ENCODE results near the gene PAPPA.

The PAPPA gene

DNA sequence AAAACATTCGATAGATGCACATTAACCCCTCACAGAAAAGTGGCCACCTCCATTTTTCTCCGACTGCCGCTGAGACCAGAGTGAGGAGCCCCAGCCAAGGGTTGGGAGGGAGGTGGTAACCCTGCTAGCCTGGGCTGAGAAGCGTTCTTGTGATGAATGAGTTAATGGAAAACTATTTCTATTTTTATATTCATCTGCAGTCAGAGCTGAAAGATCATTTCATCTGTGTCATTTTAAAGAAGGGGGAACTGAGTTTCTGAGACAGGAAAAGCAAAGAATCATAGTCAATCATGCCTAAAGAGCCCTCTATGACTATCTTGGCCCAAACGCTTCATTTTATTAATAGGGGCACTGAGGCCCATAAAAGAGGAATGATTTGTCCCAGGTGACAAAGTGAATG, 229.5 kb downstream of the PAPPA start:
- no peak for DNase-seq (ENCODE audit: low read depth)

DNA sequence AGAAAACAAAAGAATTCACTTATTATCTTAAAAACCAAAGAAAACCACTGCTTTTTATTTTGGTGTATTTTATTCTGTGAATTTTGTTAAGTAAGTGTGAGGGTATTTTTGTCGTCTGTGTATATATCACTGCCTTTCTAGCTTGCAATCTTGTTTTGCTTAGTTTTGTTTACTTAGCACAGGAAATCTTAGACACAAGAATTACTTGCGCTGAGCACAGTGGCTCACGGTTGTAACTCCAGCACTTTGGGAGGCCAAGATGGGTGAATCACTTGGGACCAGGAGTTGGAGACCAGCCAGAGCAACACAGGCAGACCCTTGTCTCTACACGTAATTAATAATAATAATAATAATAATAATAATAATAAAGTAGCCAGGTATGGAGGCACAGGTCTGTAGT, 230.3 kb downstream of the PAPPA start:
- DNase-seq (ENCODE audit: low read depth) = no peak

DNA sequence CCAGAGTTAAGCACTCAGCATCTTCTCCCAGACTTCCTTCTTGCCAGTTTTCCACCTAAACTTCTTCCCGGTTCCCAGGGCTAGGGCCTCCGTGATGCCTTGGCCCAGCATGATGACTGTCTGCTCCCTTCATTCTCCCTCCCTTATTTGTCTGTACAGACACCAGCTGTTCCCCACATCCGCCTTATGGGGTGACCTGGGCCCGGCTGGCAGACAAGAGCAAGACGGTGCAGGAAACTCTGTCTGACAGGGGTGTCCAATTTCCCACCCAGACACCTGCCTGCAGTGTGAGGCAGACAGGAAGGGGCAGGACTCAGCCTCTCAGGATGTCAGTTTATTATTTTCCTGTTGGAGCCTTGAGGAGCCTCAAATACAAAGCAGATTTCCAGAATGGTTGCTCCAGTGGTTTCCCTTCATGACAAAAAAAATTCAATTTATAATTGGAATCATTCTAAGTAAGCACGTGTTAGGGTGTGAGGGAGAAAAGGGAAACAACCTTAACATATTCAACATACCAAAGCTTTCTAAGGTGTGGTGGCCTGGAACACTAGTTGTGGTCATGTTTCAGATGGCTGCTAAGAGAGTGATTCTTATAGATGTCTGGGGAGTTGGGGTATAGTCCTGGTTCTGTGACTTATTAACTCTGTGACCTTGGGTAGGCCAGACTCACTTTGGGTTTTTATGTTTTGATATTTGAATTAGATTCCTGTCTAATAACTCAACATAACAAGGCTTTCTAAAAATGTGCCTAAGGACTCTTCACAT, 234.5 kb downstream of the PAPPA start:
- no peak for DNase-seq (ENCODE audit: low read depth)

DNA sequence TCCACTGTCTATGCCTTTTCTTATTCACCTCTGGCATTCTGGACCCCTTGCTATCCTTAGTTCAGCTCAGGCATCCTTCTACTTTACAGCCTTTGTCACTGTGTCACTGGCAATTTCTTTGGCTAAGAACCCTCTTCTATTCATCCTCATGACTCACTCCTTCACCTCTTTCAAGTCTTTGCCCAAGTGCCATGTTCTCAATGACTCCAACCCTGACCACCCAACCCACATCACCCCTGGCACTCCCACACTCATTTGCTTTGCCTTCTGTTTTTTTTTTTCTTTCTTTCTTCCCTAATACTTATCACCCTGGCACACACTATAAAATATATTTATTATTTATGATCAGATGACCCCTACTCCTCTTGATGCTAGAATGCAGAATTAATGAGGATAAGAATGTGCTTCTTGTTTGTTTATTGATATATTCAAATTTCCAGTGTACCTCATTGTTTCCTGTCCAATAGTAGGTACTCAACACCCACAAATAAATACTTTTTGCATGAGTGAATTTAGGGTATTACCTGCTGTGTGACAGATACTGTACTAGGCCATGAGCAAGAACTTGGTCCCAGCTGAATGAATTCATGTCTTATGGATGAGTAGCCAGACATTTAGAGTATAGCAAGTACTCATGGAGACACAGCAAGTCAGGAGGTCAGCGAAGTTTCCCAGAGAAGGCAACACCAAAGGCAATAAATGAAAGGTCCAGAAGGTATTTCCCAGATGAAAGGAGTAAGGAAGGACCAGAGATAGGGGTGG, 236.1 kb downstream of the PAPPA start:
- DNase-seq (ENCODE audit: low read depth) = no peak

DNA sequence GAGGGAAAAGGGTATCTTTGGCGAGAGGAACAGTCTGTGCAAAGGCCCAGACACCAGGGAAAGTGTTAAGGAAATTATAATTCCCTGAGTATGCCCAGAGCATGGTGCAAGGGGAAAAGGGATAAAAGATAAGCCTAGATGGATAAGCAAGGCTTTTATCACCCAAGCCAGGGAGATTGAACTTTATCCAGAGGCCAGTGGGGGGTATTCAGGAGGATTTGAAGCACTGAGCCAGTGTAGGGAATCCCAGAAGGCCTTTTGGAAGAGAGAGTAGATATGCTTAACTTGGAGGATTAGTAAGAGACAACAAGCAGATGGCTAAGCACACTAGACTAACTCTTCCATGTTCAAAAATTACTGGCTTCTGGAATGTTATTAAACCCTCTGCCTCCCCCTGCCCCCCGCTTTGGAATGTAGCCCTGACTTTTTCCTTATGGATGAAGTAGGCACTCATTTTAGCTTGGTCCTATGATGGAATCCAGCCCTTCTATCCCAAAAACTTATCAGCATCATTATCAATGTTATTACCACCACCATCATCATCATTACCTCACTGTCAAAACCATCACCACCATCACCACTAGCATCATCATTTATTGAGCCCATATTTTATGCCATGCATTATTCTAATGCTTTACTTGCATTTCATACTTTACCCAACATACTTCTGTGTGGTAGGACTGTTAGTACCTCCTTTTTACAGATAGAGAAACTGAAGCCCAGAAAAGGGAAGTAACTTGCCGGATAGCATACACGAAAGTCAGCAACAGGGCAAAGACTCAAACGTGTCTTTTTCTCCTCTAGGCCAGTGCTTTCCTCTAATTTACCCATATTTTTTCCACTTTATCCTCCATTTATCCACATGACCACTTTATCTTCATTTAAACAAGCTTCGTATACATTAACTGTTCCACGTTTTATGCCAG, 237.0 kb downstream of the PAPPA start:
- DNase-seq (ENCODE audit: low read depth) = no peak

DNA sequence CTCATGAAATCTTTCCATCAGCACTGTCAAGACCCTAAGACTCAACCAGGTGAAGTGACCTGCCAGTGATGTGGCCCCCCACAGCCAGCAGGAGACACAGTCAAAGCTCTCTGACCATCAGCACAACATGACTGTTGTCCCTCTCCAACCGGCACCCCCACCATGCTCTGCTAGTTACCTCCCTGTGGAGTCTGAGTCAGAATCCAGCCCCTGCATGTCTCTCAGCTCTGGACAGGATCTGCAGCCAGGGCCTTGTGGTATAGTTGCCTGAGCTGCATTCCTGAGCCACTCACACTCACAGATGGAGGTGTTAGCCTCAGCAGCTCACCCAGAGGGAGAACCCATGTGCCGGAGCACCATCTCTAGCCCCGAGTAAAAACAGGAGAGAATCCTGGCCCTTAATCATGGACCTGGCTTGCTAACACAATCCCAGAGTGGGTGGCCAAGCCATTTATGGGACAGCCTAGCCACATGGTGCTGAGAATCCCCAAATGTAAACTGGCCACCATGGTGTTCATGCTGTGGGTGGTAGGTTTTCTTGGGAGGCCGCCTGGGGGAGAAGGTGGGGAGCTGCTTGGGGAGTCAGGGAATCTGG, 237.8 kb downstream of the PAPPA start:
- DNase-seq (ENCODE audit: low read depth) = no peak

DNA sequence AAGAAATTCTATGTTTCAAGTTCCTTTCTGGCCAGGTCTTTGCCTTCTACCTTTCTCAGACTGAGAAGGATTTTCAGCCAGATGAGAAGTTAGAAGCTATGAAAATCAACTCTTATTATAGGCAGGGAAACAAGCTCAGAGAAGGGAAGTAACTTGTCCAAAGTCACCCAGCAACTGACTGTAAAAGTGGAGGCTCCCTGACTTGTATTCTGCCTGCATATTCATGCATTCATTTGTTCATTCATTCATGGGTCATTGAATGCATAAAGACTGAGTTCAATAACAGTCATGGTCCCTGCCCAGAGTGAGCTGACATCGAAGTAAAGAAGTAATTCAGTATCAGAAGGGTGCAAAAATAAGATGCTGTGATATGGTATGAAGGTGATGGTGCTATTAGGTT, 239.6 kb downstream of the PAPPA start:
- DNase-seq (ENCODE audit: low read depth) = no peak

DNA sequence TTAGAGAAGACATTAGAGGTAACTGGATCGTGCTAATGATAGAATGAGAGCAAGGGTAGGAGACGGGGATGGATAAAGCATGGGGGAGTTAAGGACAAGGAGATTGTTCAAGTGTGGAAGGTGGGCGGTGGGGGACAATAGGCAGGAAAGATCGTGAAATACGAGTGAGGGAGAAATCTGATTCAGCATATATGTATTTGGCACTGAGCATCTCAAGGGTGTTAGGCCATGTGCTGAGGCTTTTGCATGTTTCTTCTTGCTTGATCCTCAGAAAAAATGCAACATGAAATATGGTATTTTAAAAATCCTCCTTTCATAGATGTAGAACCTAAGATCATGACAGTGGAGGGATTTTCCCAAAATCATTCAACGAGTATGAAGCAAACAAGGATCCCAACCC, 240.5 kb downstream of the PAPPA start:
- no peak for DNase-seq (ENCODE audit: low read depth)

DNA sequence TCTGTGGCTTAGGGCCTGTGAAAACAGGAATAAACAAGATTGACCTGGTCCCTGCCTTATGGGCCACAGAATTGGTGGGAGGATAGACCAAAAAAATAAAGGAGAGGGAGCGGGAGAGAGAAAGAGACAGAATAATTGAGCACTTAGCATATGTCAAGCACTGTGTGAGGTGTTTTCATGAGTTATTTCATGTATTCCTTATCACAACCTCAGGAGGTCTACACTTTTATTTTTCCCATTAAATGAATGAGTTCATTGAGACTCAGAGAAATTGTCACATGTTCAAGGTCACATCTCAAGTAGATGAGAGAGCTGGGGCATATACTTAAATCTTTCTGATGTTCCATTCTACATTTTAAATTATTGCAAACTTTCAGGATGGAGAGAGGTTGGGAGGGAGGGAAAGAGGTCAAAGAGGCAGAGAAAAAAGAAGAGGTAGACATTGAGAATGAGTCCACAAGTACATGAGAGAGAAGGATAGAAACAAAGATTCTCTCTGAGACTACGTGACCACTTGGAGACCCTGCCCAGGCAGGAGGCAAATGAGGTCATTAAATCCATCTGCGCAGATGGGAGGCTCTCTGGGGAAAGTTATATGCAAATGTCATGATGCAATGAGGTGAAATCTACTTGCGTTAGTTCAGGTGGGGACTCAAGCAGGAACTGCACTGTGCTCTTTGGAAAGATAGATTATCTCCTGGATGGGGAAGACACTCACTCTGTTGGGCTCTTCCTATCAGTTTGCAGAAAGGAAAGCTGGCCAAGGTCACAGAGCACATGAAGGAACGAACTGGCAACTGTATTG, 241.5 kb downstream of the PAPPA start:
- DNase-seq (ENCODE audit: low read depth) = no peak

DNA sequence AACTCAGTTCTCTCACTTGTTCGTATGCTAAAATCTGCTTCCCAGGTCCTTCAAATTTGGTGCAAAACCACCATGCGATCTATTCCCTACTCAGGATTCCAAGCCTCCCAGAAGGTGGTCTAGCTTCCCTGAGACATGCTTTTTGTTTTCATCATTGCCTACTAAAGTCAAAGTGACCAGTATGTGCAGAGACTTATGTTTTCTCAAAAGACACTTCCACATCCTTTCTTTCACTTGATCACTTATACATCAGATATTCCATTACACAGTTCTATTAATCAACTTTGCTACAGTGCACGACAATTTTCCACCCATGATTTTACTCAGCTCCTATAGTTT, 242.1 kb downstream of the PAPPA start:
- no peak for DNase-seq (ENCODE audit: low read depth)

DNA sequence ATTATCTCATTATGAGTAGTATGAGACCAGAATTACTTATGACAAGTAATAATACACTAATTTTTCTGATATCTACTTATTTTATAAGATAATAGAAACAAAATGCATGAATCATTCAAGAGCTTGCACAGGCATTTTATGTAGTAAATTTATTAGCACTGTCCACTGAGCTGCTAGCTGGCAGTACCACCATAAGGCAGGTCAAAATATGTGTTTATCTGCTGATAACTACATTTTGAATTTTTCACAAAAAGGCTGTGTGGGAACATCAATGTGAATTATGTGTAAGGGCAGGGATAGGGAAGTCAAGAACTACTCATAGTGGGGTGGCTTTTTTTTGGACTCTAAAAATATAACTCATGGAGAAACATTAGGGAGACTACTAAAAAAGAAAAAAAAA, 249.6 kb downstream of the PAPPA start:
- no peak for DNase-seq (ENCODE audit: low read depth)

DNA sequence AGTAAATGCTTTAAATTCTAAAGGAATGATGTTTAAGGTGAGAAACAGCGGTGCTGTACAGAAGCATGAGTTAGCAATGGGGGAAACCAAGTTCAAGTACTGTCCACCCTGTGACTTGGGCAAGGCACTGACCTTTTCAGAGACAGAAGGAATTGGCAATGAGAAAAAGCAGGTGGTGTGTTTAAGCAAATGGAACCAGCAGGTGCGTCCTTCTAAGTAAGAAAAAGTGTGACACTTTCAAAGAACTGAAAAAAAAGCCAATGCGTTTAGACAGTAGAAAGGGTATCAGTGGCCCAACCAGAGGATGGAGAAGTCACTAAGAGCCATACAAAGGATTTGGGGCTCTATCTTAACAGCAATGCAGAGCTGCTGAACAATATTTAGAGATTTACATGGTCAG, 250.6 kb downstream of the PAPPA start:
- DNase-seq (ENCODE audit: low read depth) = no peak

DNA sequence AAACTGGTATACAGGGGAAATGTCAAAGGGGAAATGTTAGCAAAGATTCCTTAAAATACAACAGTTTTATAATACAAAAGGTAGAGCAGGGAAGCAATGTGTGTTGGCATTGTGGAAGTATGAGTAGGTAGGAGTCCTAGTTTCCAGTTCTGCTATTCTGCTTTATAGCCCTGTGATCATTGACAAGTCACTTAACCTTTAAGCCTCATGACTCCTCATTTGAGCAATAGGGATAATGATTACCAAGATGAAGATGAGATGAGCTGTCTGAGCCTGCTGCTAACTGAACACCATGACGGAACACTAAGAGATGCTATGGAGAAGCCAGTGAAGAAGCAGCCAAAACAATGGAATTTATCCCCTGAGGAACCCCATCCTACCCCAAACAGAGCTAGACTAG, 251.7 kb downstream of the PAPPA start:
- no peak for DNase-seq (ENCODE audit: low read depth)

DNA sequence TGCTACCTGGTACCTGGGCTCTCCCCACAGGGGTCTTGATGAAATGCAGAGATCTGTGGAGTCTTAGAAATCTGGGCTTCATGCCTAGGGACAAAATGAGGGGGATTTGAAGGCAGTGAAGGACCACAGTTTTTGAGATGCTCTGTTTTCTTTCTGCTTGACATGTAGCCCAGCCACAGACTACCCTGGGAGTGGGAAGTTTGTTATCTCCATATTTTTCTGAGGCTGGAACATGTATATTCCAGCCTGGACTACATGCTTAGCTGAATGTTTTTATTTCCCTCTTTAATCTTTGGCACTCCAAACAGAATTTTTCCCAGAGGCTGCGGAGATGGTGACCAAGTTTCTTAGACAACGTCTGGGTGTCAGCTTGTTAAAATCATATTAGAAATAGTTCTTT, 252.9 kb downstream of the PAPPA start:
- no peak for DNase-seq (ENCODE audit: low read depth)

DNA sequence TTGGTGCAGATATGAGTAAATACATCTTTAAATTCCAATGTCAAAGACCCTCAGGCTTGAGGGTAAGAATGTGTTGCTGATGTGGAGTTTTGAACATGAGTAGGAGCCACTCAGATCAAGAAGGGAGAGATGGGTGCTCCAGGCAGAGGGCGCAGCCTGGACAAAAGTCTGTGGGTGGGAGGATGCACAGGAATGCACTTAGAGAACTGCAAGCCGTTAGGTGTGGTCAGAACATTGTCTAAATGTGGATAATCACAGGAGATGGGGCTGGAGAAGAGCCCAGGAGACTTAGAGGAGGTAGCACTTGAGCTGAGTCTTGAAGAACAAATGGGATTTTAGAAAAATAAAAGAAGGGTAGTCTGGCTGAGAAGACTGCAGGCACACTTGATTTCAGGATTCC, 255.5 kb downstream of the PAPPA start:
- no peak for DNase-seq (ENCODE audit: low read depth)

DNA sequence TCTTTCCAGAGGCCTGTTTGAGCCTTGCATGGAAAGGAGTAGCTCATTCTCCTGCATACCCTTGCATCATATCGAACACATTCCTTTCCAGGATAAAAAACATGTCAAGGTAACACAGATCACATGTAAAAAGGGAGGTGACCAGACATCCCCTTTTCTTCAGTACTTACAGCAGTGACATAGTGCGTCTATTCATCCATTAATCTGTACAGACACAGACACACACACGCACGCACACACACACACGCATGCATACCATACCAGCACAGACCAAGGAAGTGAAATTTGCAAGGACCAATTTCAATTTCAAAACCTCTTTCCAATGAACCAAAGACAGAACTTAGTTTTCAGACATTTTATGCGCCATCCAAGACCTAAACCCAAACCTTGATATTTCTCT, 256.0 kb downstream of the PAPPA start:
- no peak for DNase-seq (ENCODE audit: low read depth)

DNA sequence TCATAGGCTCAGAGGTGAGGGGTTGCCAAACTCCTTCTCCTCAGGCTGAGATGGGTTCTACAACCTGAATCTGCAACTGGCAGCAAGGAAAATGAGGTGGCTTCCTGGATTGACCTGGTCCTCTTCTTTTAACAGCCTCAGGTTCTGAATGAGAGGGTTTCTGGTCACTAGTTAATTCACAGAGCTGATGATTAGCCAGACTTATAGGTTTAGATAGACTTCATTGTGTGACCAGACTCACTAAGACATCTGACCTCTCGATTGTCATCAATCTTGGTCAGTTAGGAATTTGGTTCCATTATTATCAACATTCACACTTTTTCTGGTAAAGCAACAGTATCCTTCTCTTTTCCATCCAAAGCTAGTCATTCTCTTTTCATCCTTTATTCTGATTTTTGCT, 257.9 kb downstream of the PAPPA start:
- no peak for DNase-seq (ENCODE audit: low read depth)

DNA sequence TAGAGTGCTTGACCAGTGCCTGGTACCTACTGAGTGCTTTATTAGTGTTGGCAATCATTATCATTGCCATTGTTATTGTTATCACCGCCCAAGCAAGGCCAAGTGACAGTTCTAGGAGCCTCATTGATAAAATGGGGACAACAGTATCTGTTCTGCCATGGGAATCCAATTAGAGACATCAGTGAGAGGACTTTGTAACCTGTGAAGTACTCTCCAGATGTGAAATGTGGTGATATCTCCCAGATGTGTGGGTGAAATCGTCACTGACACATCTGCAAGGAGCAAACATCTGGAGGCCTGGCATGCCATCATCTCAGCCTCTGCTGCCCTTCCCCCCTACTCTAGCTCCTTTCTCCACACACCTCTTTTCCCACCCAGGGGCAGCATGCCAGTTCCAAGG, 260.8 kb downstream of the PAPPA start:
- DNase-seq (ENCODE audit: low read depth) = no peak

DNA sequence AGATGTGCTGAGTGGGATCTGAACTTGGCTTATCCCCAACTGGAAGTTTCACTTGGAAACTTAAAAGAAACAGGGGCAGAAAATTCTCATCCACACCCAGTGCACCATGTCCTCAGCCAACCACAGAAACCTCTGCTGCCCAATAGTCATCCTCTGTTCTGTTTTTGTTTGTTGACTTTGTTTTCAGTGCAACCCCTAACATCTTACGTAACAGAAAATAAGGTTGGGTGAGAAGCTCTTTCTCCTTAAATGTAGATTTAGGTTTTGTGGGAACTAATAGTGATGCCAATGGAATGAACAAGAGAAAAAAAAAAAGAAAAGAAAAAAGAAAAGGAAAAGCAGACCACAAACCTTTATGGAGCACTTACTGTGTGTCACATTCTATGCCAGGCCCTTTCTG, 262.8 kb downstream of the PAPPA start:
- no peak for DNase-seq (ENCODE audit: low read depth)

DNA sequence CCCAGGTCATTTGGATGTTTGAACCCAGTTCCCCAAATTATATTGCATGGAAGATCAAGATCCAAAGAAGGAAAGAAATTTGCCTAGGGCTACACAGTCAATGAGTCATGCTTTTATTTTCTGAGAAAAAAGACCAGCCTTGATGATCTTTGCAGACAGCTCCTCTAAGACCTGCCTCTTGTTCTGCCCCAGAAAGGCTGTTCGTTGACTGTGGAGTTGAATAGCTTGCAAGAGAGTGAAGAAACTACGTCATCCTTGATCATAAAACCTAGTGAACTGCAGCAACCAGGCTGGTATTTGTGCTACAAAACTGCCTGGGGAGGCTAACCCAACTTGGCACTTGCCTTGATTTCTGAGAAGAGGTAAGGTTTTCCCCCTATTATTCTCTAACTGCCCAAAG, 263.9 kb downstream of the PAPPA start:
- no peak for DNase-seq (ENCODE audit: low read depth)

DNA sequence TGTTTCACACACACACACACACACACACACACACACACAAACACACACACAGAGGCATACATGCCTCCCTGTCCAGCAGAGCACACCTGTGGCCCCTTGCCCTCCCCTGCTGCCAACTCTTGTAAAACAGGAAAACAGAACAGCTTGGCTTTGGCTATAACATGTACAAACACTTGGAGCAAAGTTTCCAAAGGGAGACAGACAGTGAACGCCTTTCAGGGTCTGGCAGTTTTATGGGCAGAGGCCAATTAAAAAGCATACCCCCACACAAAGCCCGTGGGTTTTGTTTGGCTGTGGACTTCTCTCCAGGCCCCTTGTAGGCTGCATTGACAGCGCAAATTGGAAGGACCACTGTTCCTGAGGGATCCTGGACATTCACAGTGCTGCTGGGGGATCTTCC, 265.6 kb downstream of the PAPPA start:
- DNase-seq (ENCODE audit: low read depth) = no peak
